Stimulated activated CD4-positive, alpha-beta T cell treated with anti-CD3 and anti-CD28 coated beads, TNF-alpha, amount 100 ng/mL, for 4 hours (primary cell): ENCODE results near the gene CADPS2.

Experiments used
- DNase-seq, 3 experiments: peaks; one replicate each; pipeline ENCODE4 v3.0.0-alpha.2; 2020; ENCODE audit warnings: low read depth in 3 of 3

CADPS2 gene

GRCh38 chr7:122364761-122365280 is 521.4 kb downstream of the CADPS2 start:
- no peak for DNase-seq

- DNase-seq = no peak
These were observed 523.1 kb downstream of the CADPS2 start for GRCh38 chr7:122363144-122363543.

- no peak for DNase-seq
These were observed 523.8 kb downstream of the CADPS2 start for GRCh38 chr7:122362473-122362872.

- DNase-seq = no peak
These were observed 531.6 kb downstream of the CADPS2 start for GRCh38 chr7:122354656-122355055.

GRCh38 chr7:122352454-122352853 is 533.8 kb downstream of the CADPS2 start:
- DNase-seq = no peak

- DNase-seq = no peak
These were observed 535.6 kb downstream of the CADPS2 start for GRCh38 chr7:122350701-122351100.

GRCh38 chr7:122344303-122344620 is 542.0 kb downstream of the CADPS2 start:
- no peak for DNase-seq

GRCh38 chr7:122343601-122344302 is 542.5 kb downstream of the CADPS2 start:
- DNase-seq = no peak

- DNase-seq = no peak
These were observed 545.8 kb downstream of the CADPS2 start for GRCh38 chr7:122340427-122340826.

- DNase-seq = no peak
These were observed 546.9 kb downstream of the CADPS2 start for GRCh38 chr7:122339145-122339904.

GRCh38 chr7:122337011-122337410 is 549.2 kb downstream of the CADPS2 start:
- DNase-seq = no peak

- no peak for DNase-seq
These were observed 557.0 kb downstream of the CADPS2 start for GRCh38 chr7:122329145-122329802.

- DNase-seq = no peak
These were observed 558.3 kb downstream of the CADPS2 start for GRCh38 chr7:122327969-122328368.

GRCh38 chr7:122316467-122317388 is 569.5 kb downstream of the CADPS2 start:
- DNase-seq = no peak

GRCh38 chr7:122315507-122316466 is 570.5 kb downstream of the CADPS2 start:
- DNase-seq = no peak

- DNase-seq = no peak
These were observed 572.0 kb downstream of the CADPS2 start for GRCh38 chr7:122314284-122314683.

GRCh38 chr7:122312789-122313188 is 573.5 kb downstream of the CADPS2 start:
- no peak for DNase-seq

- DNase-seq = no peak
These were observed 574.4 kb downstream of the CADPS2 start for GRCh38 chr7:122311734-122312450.

GRCh38 chr7:122311050-122311700 is 575.1 kb downstream of the CADPS2 start:
- no peak for DNase-seq
